NCI-H69 (cell line): ENCODE data around the gene C11orf68.

Source experiments
- DNase-seq: peaks from one replicate; lab custom pipeline; 2025; lab: John Stamatoyannopoulos, UW

The C11orf68 gene

GRCh38 chr11:65944767-65945166 is 25.9 kb upstream of the C11orf68 start:
- no peak for DNase-seq

- DNase-seq: no peak
Observed at GRCh38 chr11:65944191-65944590, 25.3 kb upstream of the C11orf68 start.

GRCh38 chr11:65942531-65942930 is 23.7 kb upstream of the C11orf68 start:
- no peak for DNase-seq

GRCh38 chr11:65941720-65942310 is 23.0 kb upstream of the C11orf68 start:
- DNase-seq: no peak

GRCh38 chr11:65937766-65938165 is 18.9 kb upstream of the C11orf68 start:
- DNase-seq: no peak

GRCh38 chr11:65934014-65934413 is 15.2 kb upstream of the C11orf68 start:
- no peak for DNase-seq

- peak; percentile 59 for DNase-seq
Observed at GRCh38 chr11:65932558-65932919, 13.7 kb upstream of the C11orf68 start.

- DNase-seq: no peak
Observed at GRCh38 chr11:65931773-65932557, 13.1 kb upstream of the C11orf68 start.

- no peak for DNase-seq
Observed at GRCh38 chr11:65928667-65929066, 9.8 kb upstream of the C11orf68 start.

- no peak for DNase-seq
Observed at GRCh38 chr11:65927904-65928397, 9.1 kb upstream of the C11orf68 start.

GRCh38 chr11:65925397-65925796 is 6.5 kb upstream of the C11orf68 start:
- no peak for DNase-seq

GRCh38 chr11:65922565-65922964 is 3.7 kb upstream of the C11orf68 start:
- no peak for DNase-seq

GRCh38 chr11:65921876-65922275 is 3.0 kb upstream of the C11orf68 start:
- no peak for DNase-seq

GRCh38 chr11:65921033-65921555 is 2.2 kb upstream of the C11orf68 start:
- no peak for DNase-seq

- no peak for DNase-seq
Observed at GRCh38 chr11:65920372-65920802, 1.5 kb upstream of the C11orf68 start.

GRCh38 chr11:65919573-65920371 is 910 bp upstream of the C11orf68 start:
- peak; percentile 71 for DNase-seq

- DNase-seq: peak; percentile 99
Observed at GRCh38 chr11:65919141-65919572, 295 bp upstream of the C11orf68 start, which contains the start of gene DRAP1. DRAP1 (plus strand) TSS chr11:65919426; CDS start chr11:65919502, 76 bp downstream.

GRCh38 chr11:65917434-65918210 is 1.2 kb downstream of the C11orf68 start:
- no peak for DNase-seq

- DNase-seq: no peak
Observed at GRCh38 chr11:65917077-65917433, 1.8 kb downstream of the C11orf68 start.

- no peak for DNase-seq
Observed at GRCh38 chr11:65916391-65916790, 2.5 kb downstream of the C11orf68 start.

- no peak for DNase-seq
Observed at GRCh38 chr11:65915821-65916251, 3.0 kb downstream of the C11orf68 start.
